HCT116 (cell line): ENCODE data around the gene PRKN.

Experiments
- CEBPB ChIP-seq: IDR thresholded peaks from 2 replicates; pipeline ENCODE4 v1.6.1; 2012; ENCODE audit warnings: low read depth
- CTCF ChIP-seq, 3 experiments: fragments of 200-600 bp in 1 of 3; sonication (generic) in 1 of 3; IDR thresholded peaks in 2 of 3; conservative IDR thresholded peaks in 1 of 3; 2 replicates each; pipeline ENCODE4 v1.5.1; 2012 to 2017; ENCODE audit warnings: low read depth in 2 of 3, low read length in 2 of 3, antibody characterized with exemption in 1 of 3, borderline replicate concordance in 1 of 3, control low read depth in 1 of 3, mild to moderate bottlenecking in 1 of 3, mixed read lengths in 1 of 3, mixed run types in 1 of 3, moderate library complexity in 1 of 3; ENCODE audit not compliant: insufficient read depth in 1 of 3
- EGR1 ChIP-seq: IDR thresholded peaks from 2 replicates; pipeline ENCODE4 v1.6.1; 2012; ENCODE audit warnings: low read depth
- EZH2 ChIP-seq: fragments of 200-600 bp; sonication (generic); IDR thresholded peaks from 2 replicates; pipeline ENCODE4 v1.6.1; 2017; ENCODE audit warnings: antibody characterized with exemption, mixed run types
- POLR2A ChIP-seq: IDR thresholded peaks from 2 replicates; pipeline ENCODE4 v1.7.0; 2011; ENCODE audit warnings: borderline replicate concordance; ENCODE audit not compliant: insufficient read depth, insufficient read length; ENCODE audit errors: extremely low read depth
- POLR2AphosphoS5 ChIP-seq: IDR thresholded peaks from 2 replicates; pipeline ENCODE4 v1.6.1; 2011; ENCODE audit warnings: mild to moderate bottlenecking, low read depth, low read length, moderate library complexity
- REST ChIP-seq: IDR thresholded peaks from 2 replicates; pipeline ENCODE4 v1.6.1; 2012; ENCODE audit warnings: low read depth
- SIN3A ChIP-seq: IDR thresholded peaks from 2 replicates; pipeline ENCODE4 v1.6.1; 2012; ENCODE audit warnings: low read depth
- SP1 ChIP-seq: IDR thresholded peaks from 2 replicates; pipeline ENCODE4 v1.6.1; 2012; ENCODE audit warnings: low read depth
- YY1 ChIP-seq: IDR thresholded peaks from 2 replicates; pipeline ENCODE4 v1.6.1; 2011; ENCODE audit warnings: low read length, low read depth, moderate library complexity, mild to moderate bottlenecking; ENCODE audit not compliant: insufficient replicate concordance; ENCODE audit errors: extremely low read depth
- ZBTB33 ChIP-seq: IDR thresholded peaks from 2 replicates; pipeline ENCODE4 v1.6.1; 2011; ENCODE audit warnings: mild to moderate bottlenecking, low read length, moderate library complexity; ENCODE audit not compliant: insufficient replicate concordance; ENCODE audit errors: extremely low read depth
- ZFX ChIP-seq: fragments of 450-650 bp; IDR thresholded peaks from 2 replicates; pipeline ENCODE4 v1.6.1; 2017

- TF ChIP-seq CTCF (IDR thresholded peaks at IDR 0.05 in 2 of 3, conservative IDR thresholded peaks at IDR 0.05 in 1 of 3; ENCODE audit: borderline replicate concordance in 1 of 3, insufficient read depth in 1 of 3, low read depth in 2 of 3, low read length in 2 of 3), result no peak
- no peak for TF ChIP-seq POLR2A
- no peak for TF ChIP-seq EGR1
- TF ChIP-seq POLR2AphosphoS5, result no peak
- TF ChIP-seq EZH2, result no peak
- no peak for TF ChIP-seq SP1
- no peak for TF ChIP-seq YY1
- TF ChIP-seq REST, result no peak
- TF ChIP-seq ZFX, result no peak
- TF ChIP-seq SIN3A, result no peak
- no peak for TF ChIP-seq CEBPB
- no peak for TF ChIP-seq ZBTB33
These were observed 577.3 kb downstream of the PRKN start for GRCh38 chr6:162150295-162150694.
